Naive thymus-derived CD4-positive, alpha-beta T cell (primary cell): ENCODE data around the gene UBE2QL1. TPM values are rescaled to one million over a fixed set of nuclear protein-coding genes. Genes with fewer than 3 reads are reported as not detected.
A peak's percentile ranks its signal among the peaks of the same experiment; 100 is the strongest.

Experiments
- ATAC-seq: fragments of 150-1000 bp; cut with Tn5 transposase; 2 replicates; pipeline ENCODE4 v1.10.0; 2021; ENCODE audit warnings: mild to moderate bottlenecking, moderate library complexity
- CTCF ChIA-PET: fragments of 350-600 bp; sonication (Branson Sonifier 250); formaldehyde crosslinking; loops from one replicate; lab custom pipeline; 2021; ENCODE audit warnings: antibody characterized with exemption; lab: Charles Lee
- POLR2A ChIA-PET: fragments of 350-600 bp; sonication (Branson Sonifier 250); formaldehyde crosslinking; loops from one replicate; lab custom pipeline; 2021; ENCODE audit warnings: antibody characterized with exemption, inconsistent platforms; lab: Charles Lee
- DNase-seq, 9 donors: peaks; one replicate each; pipeline versions ENCODE4 v3.0.0 to v3.0.0-alpha.2; 2020 to 2022; ENCODE audit warnings: mixed read lengths in 1 of 9
- H3K27ac ChIP-seq: one replicate; pipeline ENCODE4 v1.7.0; 2013; ENCODE audit warnings: mild to moderate bottlenecking, low read depth, low read length, moderate library complexity
- H3K27me3 ChIP-seq, 2 donors: one replicate each; pipeline ENCODE4 v1.7.0; 2013; ENCODE audit warnings: low read length in 2 of 2, mild to moderate bottlenecking in 2 of 2, moderate library complexity in 2 of 2; ENCODE audit not compliant: control insufficient read depth in 2 of 2, insufficient read depth in 2 of 2
- H3K36me3 ChIP-seq, 3 experiments: 1 replicate in 2 of 3; 2 replicates in 1 of 3; pipeline ENCODE4 v1.7.0; 2013; ENCODE audit warnings: low read length in 3 of 3, mild to moderate bottlenecking in 3 of 3, moderate library complexity in 1 of 3; ENCODE audit not compliant: insufficient read depth in 3 of 3, control insufficient read depth in 2 of 3
- H3K4me1 ChIP-seq, 2 donors: one replicate each; pipeline ENCODE4 v1.7.0; 2013; ENCODE audit warnings: low read length in 2 of 2, mild to moderate bottlenecking in 2 of 2, moderate library complexity in 1 of 2; ENCODE audit not compliant: control insufficient read depth in 2 of 2, insufficient read depth in 2 of 2
- H3K4me3 ChIP-seq: 2 replicates; pipeline ENCODE4 v1.7.0; 2013; ENCODE audit warnings: mild to moderate bottlenecking, low read length
- H3K9me3 ChIP-seq, 3 experiments: 1 replicate in 2 of 3; 2 replicates in 1 of 3; pipeline ENCODE4 v1.7.0; 2013; ENCODE audit warnings: low read length in 3 of 3; ENCODE audit not compliant: control insufficient read depth in 2 of 3
- H3K27ac Mint-ChIP-seq, 9 donors: one replicate each; pipeline ENCODE4 v1.8.0; 2020 to 2022; ENCODE audit warnings: mixed read lengths in 9 of 9, mild to moderate bottlenecking in 8 of 9, moderate library complexity in 5 of 9, inconsistent platforms in 2 of 9
- H3K27me3 Mint-ChIP-seq, 5 donors: one replicate each; pipeline ENCODE4 v1.8.0; 2021 to 2022; ENCODE audit warnings: mixed read lengths in 5 of 5, mild to moderate bottlenecking in 1 of 5
- H3K36me3 Mint-ChIP-seq, 5 donors: one replicate each; pipeline ENCODE4 v1.8.0; 2020 to 2022; ENCODE audit warnings: mixed read lengths in 5 of 5, mild to moderate bottlenecking in 3 of 5, inconsistent platforms in 1 of 5
- H3K4me1 Mint-ChIP-seq, 7 donors: one replicate each; pipeline ENCODE4 v1.8.0; 2020 to 2022; ENCODE audit warnings: mixed read lengths in 7 of 7, mild to moderate bottlenecking in 3 of 7, inconsistent platforms in 1 of 7
- H3K4me3 Mint-ChIP-seq, 10 donors: one replicate each; pipeline ENCODE4 v1.8.0; 2020 to 2022; ENCODE audit warnings: mild to moderate bottlenecking in 10 of 10, mixed read lengths in 10 of 10, moderate library complexity in 6 of 10, inconsistent platforms in 2 of 10
- H3K9me3 Mint-ChIP-seq, 11 donors: one replicate each; pipeline ENCODE4 v1.8.0; 2020 to 2022; ENCODE audit warnings: mixed read lengths in 11 of 11, mild to moderate bottlenecking in 4 of 11, inconsistent platforms in 1 of 11, moderate library complexity in 1 of 11
- intact Hi-C, 2 donors: fragments of 100-400 bp; cut with micrococcal nuclease; formaldehyde crosslinking; loops; one replicate each; pipeline ENCODE4 v1.15.1; 2023
- polyA plus RNA-seq, 2 donors: library from polyadenylated mRNA; unstranded; fragments of 300-500 nt; fragmentation: Illumina TruSeq; gene quantifications; one replicate each; pipeline ENCODE4 v1.2.3, GENCODE V29; 2021
- total RNA-seq, 6 experiments: library from RNA in 5 of 6; stranded (reverse) in 5 of 6; gene quantifications; 1 replicate in 5 of 6; 2 replicates in 1 of 6; pipeline ENCODE4 v1.2.3 and lab custom pipeline; 2021 to 2026

Gene UBE2QL1
- total and polyA plus RNA-seq, 7 experiments from 2014 or later, result 0.21 to 0.44 TPM; not detected in 5

DNA sequence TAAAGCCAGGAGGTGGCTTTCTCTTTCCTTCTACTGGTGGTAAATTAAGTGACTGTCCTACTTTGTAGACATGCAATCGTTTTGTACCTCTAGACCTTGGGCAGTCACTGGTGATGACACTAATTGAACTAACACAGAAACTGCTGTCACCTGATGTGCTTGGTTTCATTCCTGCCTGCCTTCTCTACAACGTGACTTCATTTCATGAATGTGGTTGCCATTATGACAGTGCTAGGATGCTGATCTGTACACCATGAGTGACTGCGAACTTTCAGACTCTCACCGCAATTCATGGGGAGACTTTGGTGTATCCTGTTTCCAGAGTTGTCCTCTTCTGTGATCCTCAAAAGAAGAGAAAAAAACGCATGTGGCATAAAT is 47.5 kb downstream of the UBE2QL1 start:
- Histone ChIP-seq H3K9me3 (no peaks in the 10 kb centered on the region), H3K36me3 (no peaks in the 10 kb centered on the region), H3K27ac (no peak overlapping the region), H3K27me3 (no peaks in the 10 kb centered on the region), H3K4me3 (no peak overlapping the region), H3K4me1 (no peaks in the 10 kb centered on the region)
- H3K4me1 Mint-ChIP-seq, result peaks cover 0 to 46% (median 0%) of the 10 kb centered on the region in 7 donors
- H3K4me3 Mint-ChIP-seq, result peak overlapping the region in 1 of 10 donors; percentile 51
- no peaks in the 10 kb centered on the region for H3K36me3 Mint-ChIP-seq
- CTCF ChIA-PET, result no interaction called here
- H3K27ac Mint-ChIP-seq, result peak overlapping the region in 1 of 9 donors; percentile 43
- POLR2A ChIA-PET, result no interaction called here
- ATAC-seq (no peak), DNase-seq (no peak)
- intact Hi-C loops, result no loop called here
- H3K9me3 Mint-ChIP-seq, result peaks cover 0 to 2% (median 0%) of the 10 kb centered on the region in 11 donors
- peaks cover 0 to 17% (median 6%) of the 10 kb centered on the region in 5 donors for H3K27me3 Mint-ChIP-seq

DNA sequence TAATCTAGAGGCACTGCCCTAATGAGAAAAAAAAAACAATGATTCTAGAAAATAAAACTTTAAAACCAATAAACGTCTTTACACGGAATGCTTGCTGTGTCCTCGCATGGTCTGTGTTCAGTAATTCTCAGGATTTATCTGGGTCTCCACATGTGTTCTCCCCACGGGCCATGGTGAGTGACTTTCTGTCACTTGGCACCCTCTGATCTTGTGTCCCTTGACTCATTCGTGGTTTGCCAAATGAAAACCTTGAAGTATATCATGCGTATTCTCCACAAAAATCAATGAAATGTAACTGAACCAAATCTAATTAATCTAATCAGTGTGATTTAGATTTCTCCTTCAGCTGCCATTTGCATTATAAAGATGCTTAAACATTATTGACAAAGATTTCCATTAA is 48.0 kb downstream of the UBE2QL1 start:
- Mint-ChIP-seq H3K4me1 (peaks cover 0 to 46% (median 0%) of the 10 kb centered on the region in 7 donors), H3K27me3 (peaks cover 0 to 13% (median 9%) of the 10 kb centered on the region in 5 donors)

DNA sequence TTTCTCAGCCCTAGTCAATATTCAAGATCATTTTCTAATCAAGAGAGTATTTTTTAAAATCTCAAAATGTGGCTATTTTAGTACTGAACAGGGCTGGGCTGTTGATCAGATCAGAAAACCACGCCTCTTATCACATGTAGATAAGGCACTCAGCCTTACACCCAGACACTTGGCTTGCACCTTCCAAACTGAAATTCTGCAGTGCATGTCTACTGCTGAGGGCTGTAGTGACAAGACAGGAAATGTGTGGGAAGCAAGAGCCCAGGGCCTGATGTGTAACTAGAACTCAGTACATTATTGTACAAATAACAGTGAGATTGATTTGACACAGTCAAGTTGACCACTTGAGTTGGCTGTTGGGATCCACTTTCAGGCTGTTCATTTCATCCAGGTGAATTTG is 48.6 kb downstream of the UBE2QL1 start:
- H3K9me3 Mint-ChIP-seq, result peaks cover 0 to 2% (median 0%) of the 10 kb centered on the region in 11 donors
- H3K4me1 ChIP-seq, result no peaks in the 10 kb centered on the region
- DNase-seq (no peak), ATAC-seq (no peak)
- no peak overlapping the region for H3K27ac ChIP-seq
- intact Hi-C loops, result no loop called here
- peaks cover 0 to 40% (median 0%) of the 10 kb centered on the region in 7 donors for H3K4me1 Mint-ChIP-seq
- H3K9me3 ChIP-seq, result no peaks in the 10 kb centered on the region
- no peak overlapping the region for H3K4me3 Mint-ChIP-seq
- H3K27me3 ChIP-seq, result no peaks in the 10 kb centered on the region
- no peaks in the 10 kb centered on the region for H3K36me3 ChIP-seq
- CTCF ChIA-PET, result no interaction called here
- POLR2A ChIA-PET, result no interaction called here
- peaks cover 0 to 9% (median 5%) of the 10 kb centered on the region in 5 donors for H3K27me3 Mint-ChIP-seq
- H3K36me3 Mint-ChIP-seq, result no peaks in the 10 kb centered on the region
- H3K4me3 ChIP-seq, result no peak overlapping the region
- H3K27ac Mint-ChIP-seq, result no peak overlapping the region

More for the DNA sequence above, 48.0 kb downstream of the UBE2QL1 start:
- CTCF ChIA-PET, result no interaction called here
- POLR2A ChIA-PET, result no interaction called here
- no peaks in the 10 kb centered on the region for H3K27me3 ChIP-seq
- H3K9me3 ChIP-seq, result no peaks in the 10 kb centered on the region
- Mint-ChIP-seq H3K36me3 (no peaks in the 10 kb centered on the region), H3K27ac (no peak overlapping the region), H3K9me3 (peaks cover 0 to 2% (median 0%) of the 10 kb centered on the region in 11 donors), H3K4me3 (no peak overlapping the region)
- intact Hi-C loops, result no loop called here
- no peak overlapping the region for H3K27ac ChIP-seq
- H3K4me1 ChIP-seq, result no peaks in the 10 kb centered on the region
- no peak for ATAC-seq
- H3K36me3 ChIP-seq, result no peaks in the 10 kb centered on the region
- DNase-seq, result no peak
- no peak overlapping the region for H3K4me3 ChIP-seq

DNA sequence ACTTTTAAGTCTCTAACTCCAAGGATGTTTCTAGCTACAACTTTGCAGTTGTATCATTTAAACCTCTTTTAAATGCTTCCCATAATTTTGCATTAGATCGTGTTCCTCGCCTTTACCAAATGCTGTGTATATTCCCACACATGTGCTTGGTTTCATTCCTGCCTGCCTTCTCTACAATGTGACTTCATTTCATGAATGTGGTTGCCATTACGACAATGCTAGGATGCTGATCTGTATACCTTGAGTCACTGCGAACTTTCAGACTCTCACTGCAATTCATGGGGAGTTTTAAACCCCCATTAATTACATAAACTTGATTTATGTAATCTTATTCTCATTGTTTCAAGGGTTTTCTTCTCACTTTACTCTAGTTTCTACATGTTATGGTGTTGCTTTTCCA is 50.3 kb downstream of the UBE2QL1 start:
- ChIA-PET CTCF (no interaction called here), POLR2A (no interaction called here)
- H3K9me3 ChIP-seq, result no peaks in the 10 kb centered on the region
- no peak overlapping the region for H3K4me3 ChIP-seq
- ATAC-seq (no peak), DNase-seq (no peak)
- no peaks in the 10 kb centered on the region for H3K4me1 ChIP-seq
- Mint-ChIP-seq H3K27ac (no peak overlapping the region), H3K4me3 (no peak overlapping the region), H3K9me3 (peaks cover 0 to 8% (median 5%) of the 10 kb centered on the region in 11 donors), H3K27me3 (peaks cover 0 to 12% (median 9%) of the 10 kb centered on the region in 5 donors), H3K4me1 (peaks cover 0 to 30% (median 0%) of the 10 kb centered on the region in 7 donors), H3K36me3 (peaks cover 0 to 8% (median 0%) of the 10 kb centered on the region in 5 donors)
- H3K36me3 ChIP-seq, result no peaks in the 10 kb centered on the region
- no peak overlapping the region for H3K27ac ChIP-seq
- intact Hi-C loops, result no loop called here
- no peaks in the 10 kb centered on the region for H3K27me3 ChIP-seq

DNA sequence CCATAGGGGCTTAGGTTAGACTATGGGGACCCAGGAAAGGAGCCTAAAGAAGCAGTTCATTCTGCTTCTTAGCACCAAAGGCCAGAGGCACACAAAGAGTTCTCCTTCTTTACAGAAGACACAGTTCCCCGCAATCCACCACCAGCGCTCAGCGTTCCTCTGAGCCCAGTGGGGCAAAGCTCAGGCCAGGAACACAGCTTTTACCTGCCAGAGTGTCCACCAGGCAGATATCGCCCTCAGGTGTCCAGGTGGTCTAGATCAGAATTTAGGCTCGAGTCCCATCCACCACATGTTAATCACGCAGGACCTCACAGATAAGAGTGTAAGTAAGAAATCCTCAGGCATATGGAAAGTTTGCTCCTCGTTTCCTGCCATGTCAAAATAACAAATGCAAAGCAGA is 53.0 kb downstream of the UBE2QL1 start:
- Histone ChIP-seq H3K27ac (no peak overlapping the region), H3K4me1 (no peaks in the 10 kb centered on the region), H3K4me3 (no peak overlapping the region), H3K27me3 (no peaks in the 10 kb centered on the region), H3K36me3 (no peaks in the 10 kb centered on the region), H3K9me3 (no peaks in the 10 kb centered on the region)
- ChIA-PET POLR2A (no interaction called here), CTCF (no interaction called here)
- Mint-ChIP-seq H3K27me3 (peaks cover 17 to 34% (median 21%) of the 10 kb centered on the region in 5 donors), H3K4me3 (no peak overlapping the region), H3K4me1 (peaks cover 0 to 17% (median 0%) of the 10 kb centered on the region in 7 donors), H3K36me3 (peaks cover 0 to 8% (median 0%) of the 10 kb centered on the region in 5 donors), H3K27ac (no peak overlapping the region), H3K9me3 (peaks cover 0 to 8% (median 5%) of the 10 kb centered on the region in 11 donors)
- DNase-seq (no peak), ATAC-seq (no peak)
- intact Hi-C loops, result no loop called here

DNA sequence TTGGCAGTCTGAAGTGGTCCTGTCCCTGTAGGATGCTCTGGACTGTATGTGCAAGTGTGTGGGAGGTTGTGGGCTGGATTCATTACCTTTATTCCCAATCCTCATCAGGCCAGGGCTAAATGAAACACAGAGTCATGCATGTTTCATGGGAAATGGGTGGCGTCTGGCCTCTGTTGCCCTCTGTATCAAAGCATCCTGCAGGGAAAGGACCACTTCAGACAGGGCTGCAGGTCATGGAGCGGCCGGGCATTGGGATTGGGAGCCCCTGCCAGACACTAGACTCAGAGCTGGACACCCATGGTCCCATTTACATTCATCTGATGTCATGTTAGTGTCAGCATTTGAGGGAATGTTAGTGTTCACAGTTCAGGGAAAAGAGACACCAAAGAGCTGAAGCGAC is 53.8 kb downstream of the UBE2QL1 start:
- Histone ChIP-seq H3K4me1 (no peaks in the 10 kb centered on the region), H3K27ac (no peak overlapping the region), H3K27me3 (no peaks in the 10 kb centered on the region), H3K36me3 (no peaks in the 10 kb centered on the region), H3K4me3 (no peak overlapping the region), H3K9me3 (no peaks in the 10 kb centered on the region)
- DNase-seq (no peak), ATAC-seq (no peak)
- no peak overlapping the region for H3K4me3 Mint-ChIP-seq
- ChIA-PET POLR2A (no interaction called here), CTCF (interaction anchor here (0.6 kb wide), 1 partner anchor 31 kb away, joined by 3 read pairs; no protein-coding TSS in a partner anchor)
- H3K4me1 Mint-ChIP-seq, result peaks cover 0 to 10% (median 0%) of the 10 kb centered on the region in 7 donors
- H3K9me3 Mint-ChIP-seq, result peaks cover 0 to 8% (median 5%) of the 10 kb centered on the region in 11 donors
- no peak overlapping the region for H3K27ac Mint-ChIP-seq
- intact Hi-C loops, result no loop called here
- peaks cover 17 to 38% (median 27%) of the 10 kb centered on the region in 5 donors for H3K27me3 Mint-ChIP-seq
- H3K36me3 Mint-ChIP-seq, result peaks cover 0 to 8% (median 0%) of the 10 kb centered on the region in 5 donors

DNA sequence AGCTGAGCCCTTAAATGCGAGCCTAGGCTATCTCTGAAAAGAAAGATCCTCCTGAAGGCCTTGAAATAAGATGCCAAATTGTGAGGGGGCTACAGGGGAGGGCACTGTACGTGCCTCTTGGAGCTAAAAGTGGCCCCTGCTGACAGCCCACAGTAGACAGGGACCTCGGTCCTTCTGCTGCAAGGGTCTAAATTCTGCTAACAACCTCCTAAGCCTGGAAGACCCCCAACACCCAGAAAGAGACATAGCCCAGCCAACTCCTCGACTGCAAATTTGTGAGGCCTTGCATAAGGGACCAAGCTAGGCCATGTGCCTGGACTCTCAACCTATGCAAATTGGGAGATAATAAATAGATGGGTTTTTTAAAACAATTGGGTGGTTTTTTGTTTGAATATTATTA is 54.7 kb downstream of the UBE2QL1 start:
- no peak for ATAC-seq
- peaks cover 0 to 8% (median 5%) of the 10 kb centered on the region in 11 donors for H3K9me3 Mint-ChIP-seq
- H3K4me1 Mint-ChIP-seq, result peaks cover 0 to 2% (median 0%) of the 10 kb centered on the region in 7 donors
- Histone ChIP-seq H3K4me1 (no peaks in the 10 kb centered on the region), H3K9me3 (no peaks in the 10 kb centered on the region), H3K27me3 (no peaks in the 10 kb centered on the region), H3K4me3 (no peak overlapping the region), H3K36me3 (no peaks in the 10 kb centered on the region), H3K27ac (no peak overlapping the region)
- CTCF ChIA-PET, result no interaction called here
- H3K27ac Mint-ChIP-seq, result no peak overlapping the region
- H3K4me3 Mint-ChIP-seq, result no peak overlapping the region
- POLR2A ChIA-PET, result no interaction called here
- intact Hi-C loops, result no loop called here
- H3K27me3 Mint-ChIP-seq, result peaks cover 19 to 40% (median 27%) of the 10 kb centered on the region in 5 donors
- DNase-seq, result no peak
- H3K36me3 Mint-ChIP-seq, result peaks cover 0 to 8% (median 0%) of the 10 kb centered on the region in 5 donors
